DND-41 (cell line): Measurements from ENCODE around the gene TNIK.

Experiments
- ATAC-seq: fragments of 200-7000 bp; cut with Tn5 transposase; 3 replicates; pipeline ENCODE4 v1.9.1; 2021; ENCODE audit warnings: low read depth; ENCODE audit not compliant: insufficient read depth
- DNase-seq: peaks from one replicate; pipeline ENCODE4 v3.0.0-alpha.2; 2020
- H2AFZ ChIP-seq: 2 replicates; pipeline ENCODE4 v1.6.0; 2012; ENCODE audit warnings: low read depth, low read length
- H3K27ac ChIP-seq: 2 replicates; pipeline ENCODE4 v1.5.1; 2012; ENCODE audit warnings: low read length, inconsistent platforms
- H3K27me3 ChIP-seq: fragments of 200-600 bp; sonication (generic); 2 replicates; pipeline ENCODE4 v1.6.0; 2012; ENCODE audit warnings: low read length, mild to moderate bottlenecking, inconsistent platforms; ENCODE audit not compliant: insufficient read depth, poor library complexity
- H3K36me3 ChIP-seq: 2 replicates; pipeline ENCODE4 v1.5.1; 2012; ENCODE audit warnings: low read length, inconsistent platforms; ENCODE audit not compliant: insufficient read depth
- H3K4me1 ChIP-seq: 2 replicates; pipeline ENCODE4 v1.5.1; 2012; ENCODE audit warnings: mild to moderate bottlenecking, low read length; ENCODE audit not compliant: insufficient read depth
- H3K4me2 ChIP-seq: 2 replicates; pipeline ENCODE4 v1.6.0; 2012; ENCODE audit warnings: mild to moderate bottlenecking, moderate library complexity, low read length, inconsistent platforms; ENCODE audit not compliant: insufficient read depth
- H3K4me3 ChIP-seq, 2 experiments: fragments of 200-600 bp in 1 of 2; shearing (Covaris generic) in 1 of 2; 2 replicates each; pipeline ENCODE4 v1.5.1; 2012 to 2016; ENCODE audit warnings: inconsistent platforms in 2 of 2, low read length in 2 of 2, mild to moderate bottlenecking in 2 of 2, low read depth in 1 of 2, moderate library complexity in 1 of 2
- H3K79me2 ChIP-seq: 2 replicates; pipeline ENCODE4 v1.6.0; 2012; ENCODE audit warnings: low read length, inconsistent platforms; ENCODE audit not compliant: insufficient read depth
- H3K9ac ChIP-seq: 2 replicates; pipeline ENCODE4 v1.6.0; 2012; ENCODE audit warnings: low read depth, mild to moderate bottlenecking, inconsistent platforms, low read length, moderate library complexity
- H3K9me3 ChIP-seq: 2 replicates; pipeline ENCODE4 v1.5.1; 2012; ENCODE audit warnings: low read length, moderate library complexity, mild to moderate bottlenecking, inconsistent platforms; ENCODE audit not compliant: insufficient read depth, severe bottlenecking
- H4K20me1 ChIP-seq: 2 replicates; pipeline ENCODE4 v1.6.0; 2012; ENCODE audit warnings: low read length; ENCODE audit not compliant: insufficient read depth
- CTCF ChIP-seq: IDR thresholded peaks from 2 replicates; pipeline ENCODE4 v1.5.1; 2012; ENCODE audit warnings: borderline replicate concordance, low read length, moderate library complexity, mild to moderate bottlenecking; ENCODE audit not compliant: poor library complexity, severe bottlenecking; ENCODE audit errors: extremely low read depth
- EZH2 ChIP-seq: IDR thresholded peaks from 3 replicates; pipeline ENCODE4 v1.6.1; 2012; ENCODE audit warnings: borderline replicate concordance, low read depth, mild to moderate bottlenecking, moderate library complexity, low read length, inconsistent platforms; ENCODE audit not compliant: severe bottlenecking

Gene TNIK

GRCh38 chr3:171116824-171117395 lies 343.3 kb downstream of the TNIK start:
- no peaks in the 10 kb centered on the region for H3K36me3 ChIP-seq
- H3K4me3 ChIP-seq, result no peak overlapping the region
- no peak overlapping the region for H3K27ac ChIP-seq
- ATAC-seq, result no peak
- no peak for TF ChIP-seq EZH2
- TF ChIP-seq CTCF, result no peak
- H3K79me2 ChIP-seq, result no peaks in the 10 kb centered on the region
- DNase-seq, result no peak
- H3K4me2 ChIP-seq, result no peak overlapping the region
- no peaks in the 10 kb centered on the region for H3K9me3 ChIP-seq
- peaks cover 4% of the 10 kb centered on the region for H3K27me3 ChIP-seq
- H2AFZ ChIP-seq, result no peak overlapping the region
- H3K4me1 ChIP-seq, result no peaks in the 10 kb centered on the region
- no peaks in the 10 kb centered on the region for H4K20me1 ChIP-seq
- H3K9ac ChIP-seq, result no peak overlapping the region

GRCh38 chr3:171116365-171116764 lies 343.8 kb downstream of the TNIK start:
- Histone ChIP-seq H3K9ac (no peak overlapping the region), H3K4me1 (no peaks in the 10 kb centered on the region), H3K4me3 (no peak overlapping the region), H3K36me3 (no peaks in the 10 kb centered on the region), H3K4me2 (no peak overlapping the region), H3K27me3 (peaks cover 4% of the 10 kb centered on the region), H2AFZ (no peak overlapping the region), H3K27ac (no peak overlapping the region), H3K79me2 (no peaks in the 10 kb centered on the region), H4K20me1 (no peaks in the 10 kb centered on the region), H3K9me3 (no peaks in the 10 kb centered on the region)
- no peak for ATAC-seq
- TF ChIP-seq EZH2 (no peak), CTCF (no peak)
- DNase-seq, result no peak

- no peak overlapping the region for H2AFZ ChIP-seq
- H3K27me3 ChIP-seq, result peaks cover 4% of the 10 kb centered on the region
- H3K79me2 ChIP-seq, result no peaks in the 10 kb centered on the region
- H3K4me3 ChIP-seq, result no peak overlapping the region
- DNase-seq (no peak), ATAC-seq (no peak)
- H3K4me2 ChIP-seq, result no peak overlapping the region
- no peaks in the 10 kb centered on the region for H3K9me3 ChIP-seq
- no peaks in the 10 kb centered on the region for H3K36me3 ChIP-seq
- H3K9ac ChIP-seq, result no peak overlapping the region
- H3K27ac ChIP-seq, result no peak overlapping the region
- no peaks in the 10 kb centered on the region for H3K4me1 ChIP-seq
- TF ChIP-seq EZH2, result no peak
- TF ChIP-seq CTCF, result no peak
- H4K20me1 ChIP-seq, result no peaks in the 10 kb centered on the region
These were observed 344.5 kb downstream of the TNIK start for GRCh38 chr3:171115667-171116066.

GRCh38 chr3:171113716-171114115 lies 346.5 kb downstream of the TNIK start:
- Histone ChIP-seq H3K27me3 (peaks cover 4% of the 10 kb centered on the region), H4K20me1 (no peaks in the 10 kb centered on the region), H3K4me3 (no peak overlapping the region), H3K9me3 (no peaks in the 10 kb centered on the region), H3K79me2 (no peaks in the 10 kb centered on the region), H3K4me1 (no peaks in the 10 kb centered on the region), H3K36me3 (no peaks in the 10 kb centered on the region), H3K27ac (no peak overlapping the region), H3K9ac (no peak overlapping the region), H3K4me2 (no peak overlapping the region), H2AFZ (no peak overlapping the region)
- ATAC-seq, result peak; percentile 42; the same call in 1 of the 3 replicates
- DNase-seq, result no peak
- peak; percentile 26 for TF ChIP-seq CTCF
- no peak for TF ChIP-seq EZH2
